GF-D8 (cell line): ENCODE measurements around the gene SPC24.
"Not testable (repeated sequence)": the region's sequence is repeated elsewhere in the genome, so short reads cannot be mapped to it uniquely, and the experiment has no call there.

Source experiments
- DNase-seq: peaks from one replicate; lab custom pipeline; 2025; lab: John Stamatoyannopoulos, UW

The SPC24 gene

DNA sequence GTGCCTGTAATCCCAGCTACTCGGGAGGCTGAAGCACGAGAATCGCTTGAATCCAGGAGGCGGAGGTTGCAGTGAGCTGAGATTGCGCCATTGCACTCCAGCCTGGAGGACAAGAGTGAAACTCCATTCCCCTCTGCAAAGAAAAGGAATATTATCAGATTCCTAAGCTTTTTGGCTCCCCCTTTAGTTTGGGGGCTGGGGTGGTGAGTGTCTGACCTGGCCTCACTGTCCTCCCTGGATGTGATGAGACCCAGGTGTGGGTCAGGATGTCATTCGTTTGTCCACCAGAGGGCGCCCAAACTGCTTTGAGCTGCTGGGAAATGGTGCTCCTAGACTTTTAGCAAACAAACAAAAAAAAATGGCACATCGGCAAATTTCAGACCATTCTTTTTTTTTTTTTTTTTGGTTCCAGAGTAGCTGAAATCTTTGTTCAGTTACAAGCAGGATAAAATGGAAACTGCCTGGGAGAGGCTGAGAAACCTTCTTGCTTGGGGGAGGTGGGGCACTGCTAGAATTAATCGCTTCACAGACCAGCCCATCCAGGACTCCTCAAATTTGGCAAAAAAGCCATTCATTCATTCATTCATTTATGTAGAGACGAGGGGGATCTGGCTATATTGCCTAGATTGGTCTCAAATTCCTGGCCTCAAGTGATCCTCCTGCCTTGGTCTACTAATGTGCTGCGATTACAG, 29.4 kb downstream of the SPC24 start:
- no peak for DNase-seq

DNA sequence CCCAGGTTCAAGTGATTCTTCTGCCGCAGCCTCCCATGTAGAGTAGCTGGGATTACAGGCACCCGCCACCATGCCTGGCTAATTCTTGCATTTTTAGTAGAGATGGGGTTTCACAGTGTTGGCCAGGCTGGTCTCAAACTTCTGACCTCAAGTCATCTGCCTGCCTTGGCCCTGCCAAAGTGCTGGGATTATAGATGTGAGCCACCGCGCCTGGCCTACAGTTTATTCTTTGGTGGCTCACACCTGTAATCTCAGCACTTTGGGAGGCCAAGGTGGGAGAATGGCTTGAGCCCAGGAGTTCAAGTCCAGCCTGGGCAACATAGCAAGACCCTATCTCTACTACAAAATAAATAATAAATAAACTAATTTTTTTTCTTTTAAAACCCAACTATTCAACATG, 31.4 kb downstream of the SPC24 start:
- not testable (repeated sequence) for DNase-seq

DNA sequence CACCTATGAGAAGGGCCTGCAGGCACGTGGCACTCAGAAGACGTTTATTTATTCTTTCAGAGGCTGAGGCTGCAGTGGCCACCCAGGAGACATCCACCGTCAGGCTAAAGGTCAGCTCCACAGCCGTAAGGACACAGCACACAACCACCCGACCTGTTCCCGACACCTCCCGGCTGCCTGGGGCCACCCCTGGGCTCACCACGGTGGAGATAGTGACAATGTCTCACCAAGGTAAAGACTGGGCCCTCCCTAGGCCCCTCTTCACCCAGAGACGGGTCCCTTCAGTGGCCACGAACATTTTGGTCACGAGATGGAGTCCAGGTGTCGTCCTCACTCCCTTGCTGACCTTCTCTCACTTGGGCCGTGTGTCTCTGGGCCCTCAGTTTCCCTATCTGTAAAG, 32.5 kb downstream of the SPC24 start:
- DNase-seq = no peak

DNA sequence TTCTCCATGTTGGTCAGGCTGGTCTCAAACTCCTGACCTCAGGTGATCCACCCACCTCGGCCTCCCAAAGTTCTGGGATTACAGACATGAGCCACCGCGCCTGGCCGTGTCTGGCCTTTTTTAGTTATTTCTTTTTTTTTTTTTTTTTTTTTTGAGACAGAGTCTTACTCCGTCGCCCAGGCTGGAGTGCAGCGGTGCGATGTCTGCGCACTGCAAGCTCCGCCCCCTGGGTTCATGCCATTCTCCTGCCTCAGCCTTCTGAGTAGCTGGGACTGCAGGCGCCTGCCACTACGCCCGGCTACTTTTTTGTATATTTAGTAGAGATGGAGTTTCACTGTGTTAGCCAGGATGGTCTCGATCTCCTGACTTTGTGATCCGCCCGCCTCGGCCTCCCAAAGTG, 33.6 kb downstream of the SPC24 start:
- DNase-seq = not testable (repeated sequence)

DNA sequence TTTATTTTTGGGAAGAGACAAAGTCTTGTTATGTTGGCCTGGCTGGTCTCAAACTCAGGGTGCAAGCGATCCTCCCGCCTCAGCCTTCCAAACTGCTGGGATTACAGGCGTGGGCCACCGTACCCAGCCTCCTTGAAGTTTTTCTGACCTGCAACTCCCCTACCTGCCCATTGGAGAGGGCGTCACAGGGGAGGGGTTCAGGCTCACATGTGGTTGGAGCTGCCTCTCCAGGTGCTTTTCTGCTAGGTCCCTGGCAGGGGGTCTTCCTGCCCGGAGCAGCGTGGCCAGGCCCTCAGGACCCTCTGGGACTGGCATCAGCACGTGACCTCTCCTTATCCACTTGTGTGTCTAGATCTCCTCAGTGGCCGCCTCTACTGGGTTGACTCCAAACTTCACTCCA, 39.1 kb downstream of the SPC24 start:
- DNase-seq = no peak

DNA sequence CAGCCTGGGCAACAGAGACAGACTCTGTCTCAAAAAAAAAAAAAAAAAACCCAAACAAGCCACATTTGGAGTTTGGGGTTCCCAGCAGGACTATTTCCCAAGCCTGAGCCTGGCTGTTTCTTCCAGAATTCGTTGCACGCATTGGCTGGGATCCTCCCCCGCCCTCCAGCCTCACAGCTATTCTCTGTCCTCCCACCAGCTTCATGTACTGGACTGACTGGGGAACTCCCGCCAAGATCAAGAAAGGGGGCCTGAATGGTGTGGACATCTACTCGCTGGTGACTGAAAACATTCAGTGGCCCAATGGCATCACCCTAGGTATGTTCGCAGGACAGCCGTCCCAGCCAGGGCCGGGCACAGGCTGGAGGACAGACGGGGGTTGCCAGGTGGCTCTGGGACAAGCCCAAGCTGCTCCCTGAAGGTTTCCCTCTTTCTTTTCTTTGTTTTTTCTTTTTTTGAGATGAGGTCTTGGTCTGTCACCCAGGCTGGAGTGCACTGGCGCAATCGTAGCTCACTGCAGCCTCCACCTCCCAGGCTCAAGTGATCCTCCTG, 39.6 kb downstream of the SPC24 start:
- DNase-seq = no peak

DNA sequence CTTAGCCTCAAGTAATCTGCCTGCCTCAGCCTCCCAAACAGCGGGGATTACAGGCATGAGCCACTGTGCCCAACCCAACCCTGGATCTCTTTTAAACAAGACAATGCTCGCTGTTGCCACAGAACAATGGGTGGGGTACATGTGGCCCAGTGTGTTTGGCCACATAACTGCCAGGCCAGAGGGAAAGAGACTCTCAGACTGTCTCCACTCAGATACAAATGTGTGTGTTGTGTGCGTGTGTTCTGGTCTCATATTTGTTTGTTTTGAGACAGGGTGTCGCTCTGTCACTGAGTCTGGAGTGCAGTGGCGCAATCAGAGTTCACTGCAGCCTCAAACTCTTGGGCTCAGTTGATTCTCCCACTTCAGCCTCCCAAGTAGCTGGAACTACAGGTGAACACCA, 40.5 kb downstream of the SPC24 start:
- DNase-seq = no peak

DNA sequence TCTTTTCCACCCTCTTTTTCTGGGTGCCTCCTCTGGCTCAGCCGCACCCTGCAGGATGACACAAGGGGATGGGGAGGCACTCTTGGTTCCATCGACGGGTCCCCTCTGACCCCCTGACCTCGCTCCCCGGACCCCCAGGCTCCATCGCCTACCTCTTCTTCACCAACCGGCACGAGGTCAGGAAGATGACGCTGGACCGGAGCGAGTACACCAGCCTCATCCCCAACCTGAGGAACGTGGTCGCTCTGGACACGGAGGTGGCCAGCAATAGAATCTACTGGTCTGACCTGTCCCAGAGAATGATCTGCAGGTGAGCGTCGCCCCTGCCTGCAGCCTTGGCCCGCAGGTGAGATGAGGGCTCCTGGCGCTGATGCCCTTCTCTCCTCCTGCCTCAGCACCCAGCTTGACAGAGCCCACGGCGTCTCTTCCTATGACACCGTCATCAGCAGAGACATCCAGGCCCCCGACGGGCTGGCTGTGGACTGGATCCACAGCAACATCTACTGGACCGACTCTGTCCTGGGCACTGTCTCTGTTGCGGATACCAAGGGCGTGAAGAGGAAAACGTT, 42.4 kb downstream of the SPC24 start:
- DNase-seq = no peak

DNA sequence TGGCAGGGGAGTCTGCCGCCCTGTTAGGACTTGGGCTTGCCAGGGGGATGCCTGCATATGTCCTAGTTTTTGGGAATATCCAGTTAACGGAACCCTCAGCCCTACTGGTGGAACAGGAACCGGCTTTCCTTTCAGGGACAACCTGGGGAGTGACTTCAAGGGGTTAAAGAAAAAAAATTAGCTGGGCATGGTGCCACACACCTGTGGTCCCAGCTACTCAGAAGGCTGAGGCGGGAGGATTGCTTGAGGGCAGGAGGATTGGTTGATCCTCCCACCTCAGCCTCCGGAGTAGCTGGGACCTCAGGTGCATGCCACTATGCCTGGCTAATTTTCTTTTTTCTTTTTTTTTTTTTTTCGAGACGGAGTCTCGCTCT, 43.8 kb downstream of the SPC24 start:
- no peak for DNase-seq

DNA sequence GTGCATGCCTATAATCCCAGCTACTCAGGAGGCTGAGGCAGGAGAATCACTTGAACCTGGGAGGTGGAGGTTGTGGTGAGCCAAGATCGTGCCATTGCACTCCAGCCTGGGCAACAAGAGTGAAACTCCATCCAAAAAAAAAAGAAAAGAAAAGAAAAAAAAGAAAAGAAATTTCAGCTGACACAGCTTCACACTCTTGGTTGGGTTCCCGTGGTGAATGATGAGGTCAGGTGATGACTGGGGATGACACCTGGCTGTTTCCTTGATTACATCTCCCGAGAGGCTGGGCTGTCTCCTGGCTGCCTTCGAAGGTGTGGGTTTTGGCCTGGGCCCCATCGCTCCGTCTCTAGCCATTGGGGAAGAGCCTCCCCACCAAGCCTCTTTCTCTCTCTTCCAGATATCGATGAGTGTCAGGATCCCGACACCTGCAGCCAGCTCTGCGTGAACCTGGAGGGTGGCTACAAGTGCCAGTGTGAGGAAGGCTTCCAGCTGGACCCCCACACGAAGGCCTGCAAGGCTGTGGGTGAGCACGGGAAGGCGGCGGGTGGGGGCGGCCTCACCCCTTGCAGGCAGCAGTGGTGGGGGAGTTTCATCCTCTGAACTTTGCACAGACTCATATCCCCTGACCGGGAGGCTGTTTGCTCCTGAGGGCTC, 44.3 kb downstream of the SPC24 start:
- DNase-seq = no peak

DNA sequence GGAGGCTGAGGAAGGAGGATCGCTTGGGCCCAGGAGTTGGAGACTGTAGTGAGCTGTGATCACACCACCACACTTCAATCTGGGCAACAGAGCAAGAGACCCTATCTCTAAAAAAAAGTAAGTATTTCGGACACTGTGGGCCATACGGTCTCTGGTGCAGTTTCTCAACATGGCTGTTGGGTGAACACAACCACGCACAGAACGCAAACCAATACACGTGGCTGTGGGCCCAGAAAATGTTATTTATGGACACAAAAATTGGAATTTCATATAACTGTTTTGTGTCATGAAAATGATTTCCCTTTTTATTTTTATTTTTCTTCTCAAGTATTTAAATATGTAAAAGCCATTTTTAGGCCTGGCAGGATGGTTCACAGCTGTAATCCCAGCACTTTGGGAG, 46.8 kb downstream of the SPC24 start:
- no peak for DNase-seq

DNA sequence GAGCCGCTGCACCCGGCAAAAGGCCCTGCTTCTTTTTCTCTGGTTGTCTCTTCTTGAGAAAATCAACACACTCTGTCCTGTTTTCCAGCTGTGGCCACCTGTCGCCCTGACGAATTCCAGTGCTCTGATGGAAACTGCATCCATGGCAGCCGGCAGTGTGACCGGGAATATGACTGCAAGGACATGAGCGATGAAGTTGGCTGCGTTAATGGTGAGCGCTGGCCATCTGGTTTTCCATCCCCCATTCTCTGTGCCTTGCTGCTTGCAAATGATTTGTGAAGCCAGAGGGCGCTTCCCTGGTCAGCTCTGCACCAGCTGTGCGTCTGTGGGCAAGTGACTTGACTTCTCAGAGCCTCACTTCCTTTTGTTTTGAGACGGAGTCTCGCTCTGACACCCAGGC, 49.1 kb downstream of the SPC24 start:
- DNase-seq = no peak

DNA sequence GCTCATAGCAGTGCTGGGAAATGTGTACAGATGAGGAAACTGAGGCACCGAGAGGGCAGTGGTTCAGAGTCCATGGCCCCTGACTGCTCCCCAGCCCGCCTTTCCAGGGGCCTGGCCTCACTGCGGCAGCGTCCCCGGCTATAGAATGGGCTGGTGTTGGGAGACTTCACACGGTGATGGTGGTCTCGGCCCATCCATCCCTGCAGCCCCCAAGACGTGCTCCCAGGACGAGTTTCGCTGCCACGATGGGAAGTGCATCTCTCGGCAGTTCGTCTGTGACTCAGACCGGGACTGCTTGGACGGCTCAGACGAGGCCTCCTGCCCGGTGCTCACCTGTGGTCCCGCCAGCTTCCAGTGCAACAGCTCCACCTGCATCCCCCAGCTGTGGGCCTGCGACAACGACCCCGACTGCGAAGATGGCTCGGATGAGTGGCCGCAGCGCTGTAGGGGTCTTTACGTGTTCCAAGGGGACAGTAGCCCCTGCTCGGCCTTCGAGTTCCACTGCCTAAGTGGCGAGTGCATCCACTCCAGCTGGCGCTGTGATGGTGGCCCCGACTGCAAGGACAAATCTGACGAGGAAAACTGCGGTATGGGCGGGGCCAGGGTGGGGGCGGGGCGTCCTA, 50.5 kb downstream of the SPC24 start:
- DNase-seq = no peak

DNA sequence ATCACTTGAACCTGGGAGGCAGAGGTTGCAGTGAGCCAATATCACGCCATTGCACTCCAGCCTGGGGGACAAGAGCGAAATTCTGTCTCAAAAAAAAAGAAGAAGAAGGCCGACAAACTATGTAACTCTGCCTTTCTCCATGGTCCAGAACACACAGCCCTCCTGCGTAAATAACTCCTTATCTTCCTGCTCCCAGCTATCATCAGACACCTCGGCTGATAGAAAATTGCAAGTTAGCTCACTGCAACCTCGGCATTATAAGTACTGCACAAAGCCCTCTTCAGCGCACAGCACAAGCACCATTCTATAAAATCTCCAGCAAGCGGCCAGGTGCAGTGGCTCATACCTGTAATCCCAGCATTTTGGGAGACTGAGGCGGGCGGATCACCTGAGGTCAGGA, 51.9 kb downstream of the SPC24 start:
- not testable (repeated sequence) for DNase-seq

DNA sequence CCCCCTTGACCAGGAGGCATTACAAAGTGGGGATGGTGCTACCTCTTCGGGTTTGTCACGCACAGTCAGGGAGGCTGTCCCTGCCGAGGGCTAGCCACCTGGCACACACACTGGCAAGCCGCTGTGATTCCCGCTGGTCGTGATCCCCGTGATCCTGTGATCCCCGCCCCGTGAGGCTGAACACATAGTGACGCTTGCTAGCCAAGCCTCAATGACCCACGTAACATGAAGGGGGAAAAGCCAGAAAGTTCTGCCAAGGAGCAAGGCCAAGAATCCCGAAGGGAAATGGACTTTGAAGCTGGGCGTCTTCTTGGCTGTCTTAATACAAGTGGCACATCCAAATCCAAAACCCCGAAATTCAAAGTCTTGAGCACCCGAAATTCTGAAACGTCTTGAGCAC, 52.6 kb downstream of the SPC24 start:
- no peak for DNase-seq

DNA sequence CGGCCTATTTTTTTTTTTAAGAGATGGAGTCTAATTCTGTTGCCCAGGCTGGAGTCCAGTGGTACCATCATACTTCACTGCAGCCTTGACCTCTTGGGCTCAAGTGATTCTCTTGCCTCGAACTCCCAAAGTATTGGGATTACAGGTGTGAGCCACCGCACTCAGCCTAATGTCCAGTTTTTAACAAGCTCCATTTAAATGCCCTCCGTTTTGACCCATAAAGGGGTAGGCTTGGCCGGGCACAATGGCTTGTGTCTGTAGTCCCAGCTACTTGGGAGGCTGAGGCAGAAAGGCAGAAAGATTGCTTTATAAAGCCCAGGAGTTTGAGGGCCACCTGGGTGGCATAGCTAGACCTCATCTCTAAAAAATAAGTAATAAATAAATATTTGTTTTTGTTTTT, 54.5 kb downstream of the SPC24 start:
- DNase-seq = no peak

DNA sequence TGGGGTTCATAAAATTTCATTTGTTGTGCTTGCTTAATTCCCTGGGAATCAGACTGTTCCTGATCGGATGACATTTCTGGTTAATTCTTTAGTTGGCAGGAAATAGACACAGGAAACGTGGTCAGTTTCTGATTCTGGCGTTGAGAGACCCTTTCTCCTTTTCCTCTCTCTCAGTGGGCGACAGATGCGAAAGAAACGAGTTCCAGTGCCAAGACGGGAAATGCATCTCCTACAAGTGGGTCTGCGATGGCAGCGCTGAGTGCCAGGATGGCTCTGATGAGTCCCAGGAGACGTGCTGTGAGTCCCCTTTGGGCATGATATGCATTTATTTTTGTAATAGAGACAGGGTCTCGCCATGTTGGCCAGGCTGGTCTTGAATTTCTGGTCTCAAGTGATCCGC, 55.5 kb downstream of the SPC24 start:
- no peak for DNase-seq

DNA sequence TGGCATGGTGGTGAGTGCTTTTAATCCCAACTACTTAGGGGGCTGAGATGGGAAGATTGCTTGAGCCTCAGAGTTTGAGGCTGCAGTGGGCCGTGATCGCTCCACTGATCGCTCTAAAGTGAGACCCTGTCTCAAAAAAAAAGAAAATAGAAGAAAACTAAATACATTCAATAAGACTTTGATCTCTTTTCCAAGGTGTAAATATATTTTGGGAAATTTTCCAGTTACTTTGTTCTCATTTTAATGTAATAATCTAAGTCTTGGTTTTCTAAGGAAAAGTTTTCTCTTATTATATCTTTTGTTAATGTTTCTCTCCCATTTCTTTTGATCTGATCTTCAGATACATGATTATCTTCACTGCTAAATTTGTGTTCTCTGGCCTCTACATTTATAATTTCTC, 56.7 kb downstream of the SPC24 start:
- DNase-seq = no peak

DNA sequence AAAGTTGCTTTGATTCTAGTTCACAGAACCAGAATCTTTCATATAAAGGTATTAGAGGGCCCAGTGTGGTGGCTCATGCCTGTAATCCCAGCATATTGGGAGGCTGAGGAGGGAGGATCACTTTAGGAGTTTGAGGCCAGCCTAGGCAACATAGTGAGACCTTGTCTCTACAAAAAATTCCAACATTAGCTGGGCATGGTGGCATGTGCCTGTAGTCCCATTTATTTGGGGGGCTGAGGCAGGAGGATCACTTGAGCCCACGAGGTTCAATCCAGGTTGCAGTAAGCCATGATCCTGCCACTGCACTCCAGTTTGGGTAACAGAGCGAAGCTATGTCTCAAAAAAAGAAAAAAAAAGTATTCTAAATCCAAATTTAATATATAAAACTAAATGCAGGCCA, 57.3 kb downstream of the SPC24 start:
- no peak for DNase-seq

DNA sequence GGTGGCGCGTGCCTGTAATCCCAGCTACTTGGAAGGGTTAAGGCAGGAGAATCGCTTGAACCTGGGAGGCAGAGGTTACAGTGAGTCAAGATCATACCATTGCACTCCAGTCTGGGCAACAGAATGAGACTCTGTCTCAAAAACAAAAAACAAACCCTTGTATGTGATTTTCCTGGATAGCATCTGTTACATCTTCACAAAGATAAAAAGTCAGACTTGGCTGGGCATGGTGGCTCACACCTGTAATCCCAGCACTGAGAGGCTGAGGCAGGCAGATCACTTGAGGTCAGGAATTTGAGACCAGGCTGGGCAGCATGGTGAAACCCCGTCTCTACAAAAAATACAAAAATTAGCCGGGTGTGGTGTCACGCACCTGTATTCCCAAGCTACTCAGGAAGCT, 58.2 kb downstream of the SPC24 start:
- not testable (repeated sequence) for DNase-seq

DNA sequence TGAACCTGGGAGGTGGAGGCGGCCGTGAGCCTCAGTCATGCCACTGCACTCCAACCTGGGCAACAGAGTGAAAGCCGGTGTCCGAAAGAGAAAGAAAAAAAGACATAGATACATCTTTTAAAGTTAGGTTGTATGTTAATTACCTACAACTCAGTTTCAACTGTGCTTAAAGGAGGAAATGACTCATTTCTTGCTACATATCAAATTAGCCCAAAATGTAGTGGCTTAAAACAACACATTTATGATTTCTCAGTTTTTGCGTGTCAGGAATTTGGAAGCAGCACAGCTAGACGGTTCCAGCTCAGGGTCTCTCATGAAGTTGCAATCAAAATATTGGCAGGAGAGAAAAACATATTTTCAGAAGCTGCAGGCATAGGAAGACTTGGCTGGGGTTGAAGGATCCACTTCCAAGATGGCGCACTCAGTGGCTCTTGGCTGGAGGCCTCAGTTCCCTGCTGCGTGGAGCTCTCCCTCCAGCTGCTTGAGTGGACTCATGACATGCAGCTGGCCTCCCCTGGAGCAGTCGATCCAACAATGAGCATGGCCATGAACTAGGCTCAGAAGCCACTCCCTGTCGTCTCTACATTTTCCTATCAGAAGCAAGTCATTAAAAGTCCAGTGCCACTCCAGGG, 59.3 kb downstream of the SPC24 start:
- DNase-seq = peak; percentile 8
